Measurements from ENCODE around the gene MBOAT1. TPM values are rescaled to one million over a fixed set of nuclear protein-coding genes. Genes with fewer than 3 reads are reported as not detected.

Gene MBOAT1
- polyA plus RNA-seq, 2 of the 4 experiments (the other 2 are of a cell fraction), result 1.9 to 5.5 TPM

GRCh38 chr6:20110478-20110877, 101.8 kb downstream of the MBOAT1 start:
- no peak for FAIRE-seq
- ATAC-seq, result no peak
- POLR2A ChIA-PET, result no interaction called here
- Histone ChIP-seq H3K4me2 (no peak overlapping the region), H3K4me1 (0 out of 3 replicates have a peak, but pooled peaks cover 7% of the 10 kb centered on the region), H3K27ac (no peak overlapping the region), H3K4me3 (no peak overlapping the region), H3K9me3 (no peaks in the 10 kb centered on the region)
- CTCF ChIA-PET, result interaction anchor here (2.6 kb wide), 1 partner anchor 16 kb away, joined by 9 read pairs; no protein-coding TSS in a partner anchor
- TF ChIP-seq CHD2 (IDR thresholded peaks at IDR 0.05; ENCODE audit: low read length, partially characterized antibody), result no peak
- no peak for TF ChIP-seq RNF2 (IDR thresholded peaks at IDR 0.05; ENCODE audit: borderline replicate concordance, low read depth)
- TF ChIP-seq E2F6 (IDR thresholded peaks at IDR 0.05; ENCODE audit: borderline replicate concordance, low read depth), result no peak
- no peak for TF ChIP-seq EHMT2 (IDR thresholded peaks at IDR 0.05; ENCODE audit: low read depth)
- no peak for TF ChIP-seq MAX (IDR thresholded peaks at IDR 0.05)
- no peak for TF ChIP-seq SREBF2 (IDR thresholded peaks at IDR 0.05)
- TF ChIP-seq ZC3H11A (IDR thresholded peaks at IDR 0.05), result no peak
- no peak for TF ChIP-seq EHF (CRISPR knock-in tag; IDR thresholded peaks at IDR 0.05)
- no peak for TF ChIP-seq HOXB13 (CRISPR knock-in tag; IDR thresholded peaks at IDR 0.05; ENCODE audit: low read depth)
- TF ChIP-seq CTCF (IDR thresholded peaks at IDR 0.05), result no peak
- no peak for TF ChIP-seq MYC (IDR thresholded peaks at IDR 0.05; ENCODE audit: borderline replicate concordance, low read length)
- TF ChIP-seq ZFP36 (IDR thresholded peaks at IDR 0.05; ENCODE audit: borderline replicate concordance, partially characterized antibody), result no peak
- no peak for TF ChIP-seq ELK1 (IDR thresholded peaks at IDR 0.05; ENCODE audit: low read depth, low read length)
- no peak for TF ChIP-seq ESRRA (IDR thresholded peaks at IDR 0.05; ENCODE audit: borderline replicate concordance, low read length)
- TF ChIP-seq KDM5A (IDR thresholded peaks at IDR 0.05), result no peak
- no peak for TF ChIP-seq ZNF302 (CRISPR knock-in tag; IDR thresholded peaks at IDR 0.05)
- no peak for TF ChIP-seq HEYL (CRISPR knock-in tag; IDR thresholded peaks at IDR 0.05)
- TF ChIP-seq MAFK (IDR thresholded peaks at IDR 0.05; ENCODE audit: partially characterized antibody), result no peak
- TF ChIP-seq BCL3 (IDR thresholded peaks at IDR 0.05), result no peak
- TF ChIP-seq NFE2L2 (conservative IDR thresholded peaks at IDR 0.05; ENCODE audit: low read length), result no peak
- DNase-seq (ENCODE audit: low read depth in 1 of 2, low spot score in 1 of 2), result no peak

- no peak for FAIRE-seq
- WGBS (ENCODE audit: missing lambda C conversion rate), result 89% methylated on average over 6 of the region's 6 CpGs
- no peak for ATAC-seq
- H3K4me2 ChIP-seq, result no peak overlapping the region
- H3K27ac ChIP-seq, result no peak overlapping the region
- 0 out of 3 replicates have a peak, but pooled peaks cover 7% of the 10 kb centered on the region for H3K4me1 ChIP-seq
- TF ChIP-seq MAZ (IDR thresholded peaks at IDR 0.05; ENCODE audit: borderline replicate concordance, low read depth, low read length), result no peak
- no peak for TF ChIP-seq USF2 (IDR thresholded peaks at IDR 0.05)
- no peak for TF ChIP-seq ATOH8 (CRISPR knock-in tag; IDR thresholded peaks at IDR 0.05; ENCODE audit: low read depth)
- CTCF ChIA-PET, result interaction anchor here (1.5 to 2.6 kb wide), 3 partner anchors 17 to 18 kb away, joined by 4 to 9 read pairs (median 6); no protein-coding TSS in a partner anchor
- no peaks in the 10 kb centered on the region for H3K9me3 ChIP-seq
- POLR2A ChIA-PET, result no interaction called here
- DNase-seq (ENCODE audit: low read depth in 1 of 2, low spot score in 1 of 2), result no peak
- H3K4me3 ChIP-seq, result no peak overlapping the region
These were observed 102.7 kb downstream of the MBOAT1 start for GRCh38 chr6:20109526-20109925.

Data from A549 (cell line).